Lung (tissue), 12 donors: Measurements from ENCODE around the gene THTPA. TPM values are rescaled to one million over a fixed set of nuclear protein-coding genes. Genes with fewer than 3 reads are reported as not detected.

ENCODE experiments used
- ATAC-seq: fragments of 200-7000 bp; cut with Tn5 transposase; one replicate; pipeline ENCODE4 v1.9.1; 2020; ENCODE audit warnings: moderate number of reproducible peaks; ENCODE audit not compliant: insufficient read depth, low FRiP score
- DNase-seq, 3 donors: peaks; one replicate each; pipeline ENCODE4 v3.0.0-alpha.2; 2013 to 2017
- H3K27ac ChIP-seq, 2 donors: one replicate each; pipeline ENCODE4 v1.5.1; 2013; ENCODE audit warnings: mild to moderate bottlenecking in 2 of 2, moderate library complexity in 2 of 2, control low read depth in 1 of 2, inconsistent platforms in 1 of 2, low read depth in 1 of 2, low read length in 1 of 2
- H3K27me3 ChIP-seq, 3 donors: one replicate each; pipeline ENCODE4 v1.5.1; 2013; ENCODE audit warnings: low read length in 2 of 3; ENCODE audit not compliant: control insufficient read depth in 3 of 3, insufficient read depth in 3 of 3
- H3K36me3 ChIP-seq, 4 donors: one replicate each; pipeline ENCODE4 v1.5.1; 2013; ENCODE audit warnings: low read length in 4 of 4, mild to moderate bottlenecking in 1 of 4, moderate library complexity in 1 of 4; ENCODE audit not compliant: control insufficient read depth in 4 of 4, insufficient read depth in 4 of 4
- H3K4me1 ChIP-seq, 5 donors: one replicate each; pipeline ENCODE4 v1.5.1; 2013; ENCODE audit warnings: low read length in 5 of 5, mild to moderate bottlenecking in 2 of 5, moderate library complexity in 1 of 5; ENCODE audit not compliant: control insufficient read depth in 5 of 5, insufficient read depth in 5 of 5
- H3K4me3 ChIP-seq: one replicate; pipeline ENCODE4 v1.5.1; 2013; ENCODE audit warnings: mild to moderate bottlenecking, control low read depth, moderate library complexity
- H3K9ac ChIP-seq, 2 donors: one replicate each; pipeline ENCODE4 v1.5.1; 2013; ENCODE audit warnings: low read length in 2 of 2, control low read depth in 1 of 2; ENCODE audit not compliant: insufficient read depth in 1 of 2
- H3K9me3 ChIP-seq, 4 donors: one replicate each; pipeline ENCODE4 v1.5.1; 2013; ENCODE audit warnings: low read length in 3 of 4, mild to moderate bottlenecking in 1 of 4, moderate library complexity in 1 of 4; ENCODE audit not compliant: control insufficient read depth in 4 of 4, insufficient read depth in 3 of 4
- WGBS, 2 donors: extraction: QIAGEN DNeasy Blood & Tissue Kit; methylation state at CpG; one replicate each; pipeline ENCODE4 v1.1.7; 2013; 5-methylcytosine and 5-hydroxymethylcytosine counted together
- polyA plus RNA-seq, 2 donors: library from polyadenylated mRNA; stranded (reverse); fragments of 200-250 nt; gene quantifications; one replicate each; pipeline ENCODE4 v1.2.1, GENCODE V29; 2013
- total RNA-seq, 2 donors: library from RNA; depleted of rRNA in 1 of 2; stranded (reverse); fragments of >200 nt in 1 of 2; gene quantifications; one replicate each; pipeline ENCODE4 v1.2.1, GENCODE V29; 2014 to 2021
- TF ChIP-seq, protein P1 (sequence below): IDR thresholded peaks from 2 replicates; pipeline ENCODE4 v1.5.1; 2012; ENCODE audit warnings: mild to moderate bottlenecking; ENCODE audit errors: control extremely low read depth, extremely low read depth
- donor health status: control.
- donor health status: control.
- donor health status: Bipolar disorder and iron deficiency.
- donor health status: healthy.
- donor health status: DM: yes; HTN: yes; CAD: no.

THTPA gene
- total and polyA plus RNA-seq, 4 donors, result 7.7 to 22.1 (median 14.1) TPM

DNA sequence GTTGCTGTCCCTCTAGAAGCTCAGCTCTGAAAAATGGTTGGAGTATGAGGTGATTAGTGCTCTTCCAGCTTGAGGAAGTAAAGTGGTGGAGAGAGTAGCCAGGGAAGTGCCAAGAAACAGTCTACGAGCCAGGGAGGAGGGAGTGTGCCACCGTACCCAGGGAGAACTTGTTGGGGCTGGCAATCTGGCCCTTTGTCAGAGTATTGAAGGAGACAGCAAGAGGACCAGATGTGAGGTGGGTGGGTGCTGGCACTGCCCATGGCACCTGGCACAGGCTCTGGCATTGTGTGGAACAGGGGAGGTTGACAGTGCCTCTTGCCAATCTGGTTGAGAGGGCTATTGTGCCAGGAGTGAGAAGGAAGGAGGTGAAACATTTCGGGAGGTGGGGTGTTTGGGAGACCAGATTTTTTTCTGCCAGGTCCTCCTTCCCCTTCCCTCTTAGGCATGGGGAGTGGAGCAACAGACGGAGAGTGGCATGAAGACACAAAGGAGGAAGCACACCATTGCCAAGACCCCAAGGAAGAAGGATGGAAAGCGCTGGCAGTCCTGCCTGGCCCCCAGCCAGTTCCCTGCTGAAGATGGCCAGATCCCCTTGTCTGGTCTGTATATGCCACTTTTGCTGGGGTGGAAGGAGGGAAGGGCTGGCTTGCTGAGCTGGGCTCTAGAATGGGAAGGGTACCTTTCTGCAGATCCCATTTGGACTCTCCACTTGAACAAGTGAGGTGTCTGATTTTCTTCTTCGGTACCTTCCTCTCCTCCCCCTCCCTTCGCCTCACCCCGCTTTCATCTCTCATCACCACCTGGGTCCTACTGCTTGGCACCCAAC, 42.0 kb upstream of the THTPA start:
- no peaks in the 10 kb centered on the region for H3K4me1 ChIP-seq
- no peaks in the 10 kb centered on the region for H3K27me3 ChIP-seq
- H3K36me3 ChIP-seq, result peaks cover 0 to 2% (median 0%) of the 10 kb centered on the region in 4 donors
- TF ChIP-seq, protein P1, sequence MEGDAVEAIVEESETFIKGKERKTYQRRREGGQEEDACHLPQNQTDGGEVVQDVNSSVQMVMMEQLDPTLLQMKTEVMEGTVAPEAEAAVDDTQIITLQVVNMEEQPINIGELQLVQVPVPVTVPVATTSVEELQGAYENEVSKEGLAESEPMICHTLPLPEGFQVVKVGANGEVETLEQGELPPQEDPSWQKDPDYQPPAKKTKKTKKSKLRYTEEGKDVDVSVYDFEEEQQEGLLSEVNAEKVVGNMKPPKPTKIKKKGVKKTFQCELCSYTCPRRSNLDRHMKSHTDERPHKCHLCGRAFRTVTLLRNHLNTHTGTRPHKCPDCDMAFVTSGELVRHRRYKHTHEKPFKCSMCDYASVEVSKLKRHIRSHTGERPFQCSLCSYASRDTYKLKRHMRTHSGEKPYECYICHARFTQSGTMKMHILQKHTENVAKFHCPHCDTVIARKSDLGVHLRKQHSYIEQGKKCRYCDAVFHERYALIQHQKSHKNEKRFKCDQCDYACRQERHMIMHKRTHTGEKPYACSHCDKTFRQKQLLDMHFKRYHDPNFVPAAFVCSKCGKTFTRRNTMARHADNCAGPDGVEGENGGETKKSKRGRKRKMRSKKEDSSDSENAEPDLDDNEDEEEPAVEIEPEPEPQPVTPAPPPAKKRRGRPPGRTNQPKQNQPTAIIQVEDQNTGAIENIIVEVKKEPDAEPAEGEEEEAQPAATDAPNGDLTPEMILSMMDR, result no peak
- DNase-seq, result no peak
- H3K27ac ChIP-seq, result no peak overlapping the region
- no peak for ATAC-seq
- 86 to 88% methylated on average over 8 of the region's 8 CpGs for WGBS, 2 donors
- H3K4me3 ChIP-seq, result no peak overlapping the region
- no peak overlapping the region for H3K9ac ChIP-seq
- no peaks in the 10 kb centered on the region for H3K9me3 ChIP-seq

DNA sequence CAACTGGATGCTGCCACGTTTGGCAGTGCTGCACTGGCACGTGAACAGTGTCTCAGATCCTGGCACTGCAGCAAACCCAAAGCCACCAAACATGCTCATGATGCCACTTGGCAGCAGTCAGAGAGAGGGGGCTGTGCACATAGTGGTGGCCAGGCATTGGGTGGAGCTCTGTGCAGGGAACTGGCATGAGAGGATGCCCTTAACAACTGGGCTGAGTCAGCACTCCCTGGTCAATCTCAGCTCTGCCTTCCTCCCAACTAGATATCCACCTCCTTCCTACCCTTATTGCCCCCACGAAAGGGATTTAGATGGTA, 41.5 kb upstream of the THTPA start:
- H3K9me3 ChIP-seq, result no peaks in the 10 kb centered on the region
- no peak overlapping the region for H3K27ac ChIP-seq
- WGBS, 2 donors, result 79 to 84% methylated on average over 3 of the region's 3 CpGs
- H3K27me3 ChIP-seq, result no peaks in the 10 kb centered on the region
- no peak overlapping the region for H3K9ac ChIP-seq
- H3K4me1 ChIP-seq, result no peaks in the 10 kb centered on the region
- peaks cover 0 to 2% (median 0%) of the 10 kb centered on the region in 4 donors for H3K36me3 ChIP-seq
- ATAC-seq, result no peak
- TF ChIP-seq, protein P1, result no peak
- no peak overlapping the region for H3K4me3 ChIP-seq
- DNase-seq, result no peak

DNA sequence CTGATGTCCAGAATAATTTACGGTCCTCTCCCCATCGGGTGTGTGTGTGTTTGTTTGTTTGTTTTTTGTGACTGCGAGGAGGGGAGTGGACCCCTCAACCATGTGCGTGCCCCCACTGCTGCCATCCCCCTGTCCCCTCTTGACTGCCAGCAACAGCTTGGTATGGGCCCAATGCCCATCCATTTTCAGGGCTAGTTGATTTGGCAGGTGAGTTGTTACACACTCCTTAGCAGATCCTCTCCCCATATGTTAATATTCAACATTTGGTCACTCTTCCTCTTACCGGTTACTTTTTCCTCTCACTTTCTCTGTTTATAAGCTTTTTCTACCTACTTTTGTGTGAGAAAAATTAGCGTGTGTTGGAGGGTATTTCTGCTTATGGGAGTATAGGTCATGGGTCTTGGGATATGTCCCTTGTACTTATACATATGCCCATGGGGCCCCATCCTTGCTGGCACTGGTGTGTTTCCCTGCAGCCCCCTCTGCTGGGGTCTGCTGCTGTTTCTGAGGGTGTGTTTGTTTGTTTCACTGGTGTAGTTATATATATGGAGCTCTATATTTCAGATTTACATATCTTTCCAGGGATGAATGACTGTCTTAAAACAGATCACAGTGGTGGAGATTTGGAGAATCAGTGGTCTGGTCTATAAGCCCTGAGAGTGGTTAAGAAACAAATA, 38.3 kb upstream of the THTPA start:
- H3K4me3 ChIP-seq, result no peak overlapping the region
- WGBS, 2 donors, result 81 to 85% methylated on average over 6 of the region's 6 CpGs
- no peaks in the 10 kb centered on the region for H3K9me3 ChIP-seq
- H3K36me3 ChIP-seq, result peaks cover 0 to 2% (median 0%) of the 10 kb centered on the region in 4 donors
- H3K27me3 ChIP-seq, result no peaks in the 10 kb centered on the region
- no peak for ATAC-seq
- no peak overlapping the region for H3K27ac ChIP-seq
- TF ChIP-seq, protein P1, result no peak
- DNase-seq, result no peak
- no peak overlapping the region for H3K9ac ChIP-seq
- H3K4me1 ChIP-seq, result no peaks in the 10 kb centered on the region
